ENCODE data around the gene RXRB. TPM values are rescaled to one million over a fixed set of nuclear protein-coding genes. Genes with fewer than 3 reads are reported as not detected.

RXRB gene
- total and polyA plus RNA-seq, 2 of the 8 experiments (the other 6 are each of a cell fraction or from before 2014, with no cell fraction given), result 13.0 to 18.1 TPM

DNA sequence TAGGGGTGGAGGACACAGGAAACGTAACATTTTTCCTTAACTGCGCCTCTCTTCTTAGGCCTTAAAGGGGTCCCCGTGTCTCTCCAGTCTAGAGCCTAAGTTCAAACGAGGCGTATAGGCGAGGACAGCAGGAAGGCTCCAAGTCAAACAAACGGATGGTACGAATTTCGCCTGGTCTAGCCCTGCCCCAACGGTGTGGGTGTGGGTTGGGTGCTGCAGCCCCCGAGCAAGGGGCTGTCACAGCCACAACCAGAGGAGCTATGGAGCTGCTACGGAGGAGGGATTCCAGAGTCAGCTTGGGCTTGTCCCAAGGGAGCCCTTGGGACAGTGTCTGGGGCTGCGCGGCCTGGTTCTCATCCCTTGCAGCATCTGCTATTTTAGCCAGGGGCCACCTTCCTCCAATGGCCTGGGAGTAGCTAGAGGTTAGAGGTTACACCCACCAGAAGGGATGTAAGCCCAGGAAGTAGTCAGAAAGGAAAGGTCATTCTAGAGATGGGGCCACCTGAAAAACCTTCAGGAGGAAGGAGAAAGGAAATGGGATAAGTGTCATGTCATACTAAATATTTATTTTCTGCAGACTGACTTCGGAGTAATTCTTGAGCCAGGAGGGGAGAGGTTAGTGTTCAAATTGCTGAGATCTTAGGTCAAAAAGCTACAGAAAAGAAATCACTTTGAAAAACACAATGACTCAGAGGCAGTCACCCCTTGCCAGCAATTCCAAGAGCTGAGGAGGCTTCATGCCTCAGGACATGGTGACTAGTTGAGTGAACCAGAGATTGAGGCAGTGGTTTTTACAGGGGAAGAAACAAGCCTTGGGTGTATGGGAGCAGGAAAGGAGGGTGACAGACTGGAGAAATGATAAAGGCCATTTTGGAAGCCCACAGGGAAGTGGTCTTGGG lies 49.5 kb upstream of the RXRB start:
- no peak overlapping the region for H3K23ac ChIP-seq (ENCODE audit: insufficient read length)
- H3K79me1 ChIP-seq (ENCODE audit: low read depth, low read length), result no peaks in the 10 kb centered on the region
- no peak overlapping the region for H4K8ac ChIP-seq (ENCODE audit: extremely low read depth, insufficient read depth, low read length)
- H3K23me2 ChIP-seq (ENCODE audit: low read depth, low read length), result peaks cover 9% of the 10 kb centered on the region; the same call in 1 of the 2 replicates
- H3K27me3 ChIP-seq (replicated peaks in 1 of 4; ENCODE audit: control insufficient read depth in 3 of 4, extremely low read depth in 1 of 4, insufficient read depth in 3 of 4, low read length in 3 of 4), result peaks cover 0 to 21% (median 11%) of the 10 kb centered on the region in 4 experiments; a peak in 6 of 7 replicates
- peak overlapping the region; percentile 40 to 72 (median 57) for H3K9ac ChIP-seq (replicated peaks in 1 of 4; ENCODE audit: extremely low read depth in 1 of 4, low read depth in 3 of 4, low read length in 3 of 4)
- no peak overlapping the region for H2BK120ac ChIP-seq (replicated peaks; ENCODE audit: low read depth, low read length)
- H3K14ac ChIP-seq (ENCODE audit: insufficient read length), result no peak overlapping the region
- H3K4me2 ChIP-seq (ENCODE audit: insufficient read depth in 1 of 2, low read depth in 2 of 2, low read length in 2 of 2), result peak overlapping the region; percentile 63 to 98
- no peak overlapping the region for H3K56ac ChIP-seq (replicated peaks; ENCODE audit: insufficient read length, low read depth, low read length)
- peaks cover 0 to 2% (median 0%) of the 10 kb centered on the region in 4 experiments; a peak in 1 of 8 replicates for H3K36me3 ChIP-seq (ENCODE audit: control insufficient read depth in 2 of 4, insufficient read depth in 4 of 4, low read length in 3 of 4)
- H2BK20ac ChIP-seq (ENCODE audit: low read length), result no peak overlapping the region
- no peak overlapping the region for H2AK5ac ChIP-seq (ENCODE audit: low read depth, low read length)
- no peak overlapping the region for H4K91ac ChIP-seq (replicated peaks; ENCODE audit: insufficient read length, low read length)
- H3K4me3 ChIP-seq (ENCODE audit: extremely low read depth in 1 of 4, insufficient read depth in 2 of 4, low read depth in 3 of 4, low read length in 4 of 4), result peak overlapping the region; percentile 33 to 73 (median 70)
- peaks cover 0 to 10% (median 7%) of the 10 kb centered on the region in 4 experiments; a peak in 4 of 7 replicates for H3K4me1 ChIP-seq (replicated peaks in 1 of 4; ENCODE audit: control insufficient read depth in 3 of 4, insufficient read depth in 4 of 4, low read length in 3 of 4)
- H3K27ac ChIP-seq (ENCODE audit: low read depth, low read length), result peak overlapping the region; percentile 44; the same call in 1 of the 2 replicates
- FAIRE-seq (no peak), DNase-seq (ENCODE audit: low read depth in 1 of 2, low spot score in 2 of 2) (no peak)
- H2BK12ac ChIP-seq (ENCODE audit: low read depth, low read length), result no peak overlapping the region
- H3K9me3 ChIP-seq (ENCODE audit: insufficient read depth in 2 of 2, low read depth in 1 of 2, low read length in 1 of 2), result no peaks in the 10 kb centered on the region
- CTCF ChIA-PET (ENCODE audit: partially characterized antibody), result interaction anchor here (0.7 to 7.9 kb wide), 17 partner anchors 10 to 249 kb away, joined by 3 to 107 read pairs (median 8); partner anchors contain the start of genes B3GALT4, HSD17B8 and RING1
- POLR2A ChIA-PET (ENCODE audit: partially characterized antibody), result interaction anchor here (0.9 to 3.0 kb wide), 20 partner anchors 9 to 282 kb away, joined by 3 to 26 read pairs (median 4); partner anchors contain the start of genes B3GALT4, RING1, RPS18 and VPS52
- no peak overlapping the region for H2BK15ac ChIP-seq (ENCODE audit: low read length)
- 33% methylated on average over 15 of the region's 15 CpGs; no CpG with 5 or more reads in 1 of the 2 experiments for WGBS, 2 experiments (ENCODE audit: extremely low coverage in 1 of 2, insufficient coverage in 1 of 2, insufficient read length in 1 of 2, insufficient replicate concordance in 2 of 2, low coverage in 1 of 2, low lambda C conversion rate in 2 of 2, missing lambda C conversion rate in 1 of 2)
- H3K4ac ChIP-seq (replicated peaks; ENCODE audit: insufficient read length, low read depth, low read length), result no peak overlapping the region
- no peaks in the 10 kb centered on the region for H3K79me2 ChIP-seq (ENCODE audit: control insufficient read depth in 1 of 2, insufficient read depth in 2 of 2, low read length in 2 of 2)
- H4K20me1 ChIP-seq (replicated peaks in 1 of 2; ENCODE audit: control insufficient read depth in 1 of 2, insufficient read depth in 2 of 2, low read length in 2 of 2), result no peaks in the 10 kb centered on the region
- H2AFZ ChIP-seq (ENCODE audit: low read length), result 0 out of 2 replicates have a peak overlapping the region, but pooled peaks have one; percentile 77
- no peak overlapping the region for H4K5ac ChIP-seq (ENCODE audit: insufficient read length, low read depth, low read length)
- H2BK5ac ChIP-seq (ENCODE audit: low read depth, low read length), result peak overlapping the region; percentile 5; the same call in 1 of the 2 replicates
- H3K18ac ChIP-seq (ENCODE audit: extremely low read depth, low read length), result no peak overlapping the region
- TF ChIP-seq JUN (IDR thresholded peaks at IDR 0.05; ENCODE audit: low read depth, low read length) (no peak), SAP30 (IDR thresholded peaks at IDR 0.05; ENCODE audit: insufficient read depth, insufficient replicate concordance, low read length) (no peak), KDM1A (IDR thresholded peaks at IDR 0.05; ENCODE audit: borderline replicate concordance, low read length) (no peak), CHD2 (IDR thresholded peaks at IDR 0.05; ENCODE audit: low read length) (no peak), HDAC2 (IDR thresholded peaks at IDR 0.05; ENCODE audit: borderline replicate concordance in 1 of 2, low read depth in 2 of 2, low read length in 2 of 2) (no peak), GTF2F1 (IDR thresholded peaks at IDR 0.05; ENCODE audit: borderline replicate concordance, low read depth, low read length) (no peak), RNF2 (IDR thresholded peaks at IDR 0.05; ENCODE audit: borderline replicate concordance, low read depth, low read length, missing control alignments, poor library complexity, severe bottlenecking) (no peak), EGR1 (IDR thresholded peaks at IDR 0.05; ENCODE audit: borderline replicate concordance, low read depth, low read length) (no peak), PHF8 (conservative IDR thresholded peaks at IDR 0.05; ENCODE audit: low read depth, low read length) (no peak), SIRT6 (IDR thresholded peaks at IDR 0.05; ENCODE audit: low read length) (no peak)

Measured in H1 (cell line).